ENCODE measurements around the gene FBXO17.

GRCh38 chr19:38901683-38902082, 73.9 kb downstream of the FBXO17 start:
- TF ChIP-seq CTCF (IDR thresholded peaks at IDR 0.05): no peak
- TF ChIP-seq EZH2 (IDR thresholded peaks at IDR 0.05; ENCODE audit: borderline replicate concordance, insufficient read depth, low read depth, low read length, poor library complexity, severe bottlenecking): no peak

Data from B cell (primary cell).